T-cell (primary cell): ENCODE measurements around the gene PLCL2. TPM values are rescaled to one million over a fixed set of nuclear protein-coding genes. Genes with fewer than 3 reads are reported as not detected.

ENCODE experiments used
- ATAC-seq, 4 experiments: fragments of 200-7000 bp in 3 of 4; fragments of 150-1000 bp in 1 of 4; cut with Tn5 transposase; replicated peaks in 1 of 4; 1 replicate in 3 of 4; 2 replicates in 1 of 4; pipeline ENCODE4 v1.10.0; 2021; ENCODE audit warnings: moderate library complexity in 3 of 4, mild to moderate bottlenecking in 2 of 4, moderate number of reproducible peaks in 1 of 4
- CTCF ChIA-PET, 2 donors: fragments of 300-600 bp; sonication (Branson Sonifier 250); formaldehyde crosslinking; loops; one replicate each; lab custom pipeline; 2022; ENCODE audit warnings: antibody characterized with exemption in 2 of 2; lab: Charles Lee
- POLR2A ChIA-PET, 2 donors: fragments of 300-600 bp; sonication (Branson Sonifier 250); formaldehyde crosslinking; loops; one replicate each; lab custom pipeline; 2022; ENCODE audit warnings: antibody characterized with exemption in 2 of 2; lab: Charles Lee
- DNase-seq, 35 experiments: peaks; one replicate each; pipeline versions ENCODE4 v3.0.0 to v3.0.0-alpha.2; 2013 to 2023
- H3K27ac ChIP-seq: one replicate; pipeline ENCODE4 v1.5.1; 2013; ENCODE audit warnings: low read length
- H3K27me3 ChIP-seq, 2 experiments: replicated peaks in 1 of 2; 1 replicate in 1 of 2; 2 replicates in 1 of 2; pipeline versions ENCODE4 v1.6.1 to v1.7.0; 2013; ENCODE audit warnings: low read length in 1 of 2, mixed read lengths in 1 of 2; ENCODE audit not compliant: control insufficient read depth in 2 of 2, insufficient read depth in 2 of 2; ENCODE audit errors: extremely low read depth in 1 of 2
- H3K36me3 ChIP-seq, 2 donors: 1 replicate in 1 of 2; 2 replicates in 1 of 2; pipeline versions ENCODE4 v1.6.1 to v1.7.0; 2013; ENCODE audit warnings: low read length in 1 of 2; ENCODE audit not compliant: control insufficient read depth in 2 of 2, insufficient read depth in 1 of 2; ENCODE audit errors: extremely low read depth in 1 of 2
- H3K4me1 ChIP-seq, 2 experiments: 1 replicate in 1 of 2; 2 replicates in 1 of 2; pipeline versions ENCODE4 v1.6.1 to v1.7.0; 2013; ENCODE audit warnings: low read length in 2 of 2, mixed read lengths in 1 of 2; ENCODE audit not compliant: insufficient read depth in 2 of 2, control insufficient read depth in 1 of 2; ENCODE audit errors: extremely low read depth in 1 of 2
- H3K4me3 ChIP-seq, 2 donors: 1 replicate in 1 of 2; 2 replicates in 1 of 2; pipeline versions ENCODE4 v1.5.1 to v1.7.0; 2013; ENCODE audit warnings: mild to moderate bottlenecking in 2 of 2, low read length in 1 of 2, moderate library complexity in 1 of 2; ENCODE audit not compliant: control insufficient read depth in 1 of 2; ENCODE audit errors: extremely low read depth in 1 of 2
- H3K9me3 ChIP-seq: 2 replicates; pipeline ENCODE4 v1.7.0; 2013
- H3K27ac Mint-ChIP-seq, 2 donors: one replicate each; pipeline ENCODE4 v1.8.0; 2020 to 2021; ENCODE audit warnings: mild to moderate bottlenecking in 2 of 2, mixed read lengths in 2 of 2
- H3K27me3 Mint-ChIP-seq, 2 donors: one replicate each; pipeline ENCODE4 v1.8.0; 2021 to 2022; ENCODE audit warnings: mixed read lengths in 2 of 2
- H3K36me3 Mint-ChIP-seq: one replicate; pipeline ENCODE4 v1.8.0; 2021; ENCODE audit warnings: mixed read lengths
- H3K4me1 Mint-ChIP-seq, 3 donors: one replicate each; pipeline ENCODE4 v1.8.0; 2020 to 2022; ENCODE audit warnings: mixed read lengths in 3 of 3, mild to moderate bottlenecking in 1 of 3
- H3K4me3 Mint-ChIP-seq, 3 donors: one replicate each; pipeline ENCODE4 v1.8.0; 2020 to 2022; ENCODE audit warnings: mild to moderate bottlenecking in 3 of 3, mixed read lengths in 3 of 3, moderate library complexity in 3 of 3
- H3K9me3 Mint-ChIP-seq, 3 donors: one replicate each; pipeline ENCODE4 v1.8.0; 2020 to 2022; ENCODE audit warnings: mixed read lengths in 3 of 3
- WGBS: methylation state at CpG from one replicate; pipeline ENCODE4 v1.1.5; 2013; ENCODE audit warnings: missing lambda C conversion rate; ENCODE audit not compliant: insufficient coverage; 5-methylcytosine and 5-hydroxymethylcytosine counted together
- total RNA-seq, 35 experiments: library from RNA in 6 of 35; stranded (reverse) in 6 of 35; fragments of 120-200 nt in 1 of 35; gene quantifications; one replicate each; pipeline versions ENCODE4 v1.2.1 to v1.2.4 and lab custom pipeline; 2013 to 2026

The PLCL2 gene
- total RNA-seq, 5 donors from 2014 or later (not counting 1 experiment from before 2014, with no cell fraction given), result 53.4 to 68.1 (median 60.9) TPM

GRCh38 chr3:16860234-16860633 is 24.5 kb upstream of the PLCL2 start:
- ChIA-PET CTCF (no interaction called here), POLR2A (no interaction called here)
- Histone ChIP-seq H3K4me1 (no peaks in the 10 kb centered on the region), H3K36me3 (no peaks in the 10 kb centered on the region), H3K27me3 (no peaks in the 10 kb centered on the region), H3K27ac (no peak overlapping the region), H3K4me3 (no peak overlapping the region), H3K9me3 (no peaks in the 10 kb centered on the region)
- Mint-ChIP-seq H3K27ac (no peak overlapping the region), H3K4me3 (no peak overlapping the region), H3K9me3 (no peaks in the 10 kb centered on the region), H3K4me1 (peaks cover 0 to 6% (median 3%) of the 10 kb centered on the region in 3 donors), H3K36me3 (no peaks in the 10 kb centered on the region), H3K27me3 (no peaks in the 10 kb centered on the region)
- no CpG with 5 or more reads among the region's 3 CpGs for WGBS
- no peak for ATAC-seq
- no peak for DNase-seq

- DNase-seq (no peak), ATAC-seq (no peak)
- no peak overlapping the region for H3K4me3 Mint-ChIP-seq
- Histone ChIP-seq H3K4me3 (no peak overlapping the region), H3K9me3 (no peaks in the 10 kb centered on the region), H3K36me3 (no peaks in the 10 kb centered on the region), H3K4me1 (peaks cover 2% of the 10 kb centered on the region in 2 experiments), H3K27me3 (no peaks in the 10 kb centered on the region), H3K27ac (no peak overlapping the region)
- peaks cover 5 to 10% (median 7%) of the 10 kb centered on the region in 3 donors for H3K4me1 Mint-ChIP-seq
- H3K27me3 Mint-ChIP-seq, result no peaks in the 10 kb centered on the region
- no peak overlapping the region for H3K27ac Mint-ChIP-seq
- H3K9me3 Mint-ChIP-seq, result no peaks in the 10 kb centered on the region
- POLR2A ChIA-PET, result interaction anchor here in 1 of 2 donors (0.6 kb wide), 1 partner anchor 32 kb away, joined by 3 read pairs; no protein-coding TSS in a partner anchor
- CTCF ChIA-PET, result interaction anchor here in 1 of 2 donors (0.6 kb wide), 1 partner anchor 273 kb away, joined by 11 read pairs; no protein-coding TSS in a partner anchor
- WGBS, result no CpG with 5 or more reads among the region's 2 CpGs
- H3K36me3 Mint-ChIP-seq, result no peaks in the 10 kb centered on the region
Measured at GRCh38 chr3:16861432-16861831, 23.3 kb upstream of the PLCL2 start.

GRCh38 chr3:16864610-16865313 is 20.0 kb upstream of the PLCL2 start:
- no CpG with 5 or more reads among the region's 5 CpGs for WGBS
- Mint-ChIP-seq H3K27me3 (no peaks in the 10 kb centered on the region), H3K4me3 (no peak overlapping the region), H3K36me3 (no peaks in the 10 kb centered on the region), H3K4me1 (peaks cover 12 to 14% (median 14%) of the 10 kb centered on the region in 3 donors), H3K9me3 (no peaks in the 10 kb centered on the region), H3K27ac (no peak overlapping the region)
- DNase-seq (no peak), ATAC-seq (no peak)
- Histone ChIP-seq H3K27me3 (no peaks in the 10 kb centered on the region), H3K27ac (no peak overlapping the region), H3K9me3 (no peaks in the 10 kb centered on the region), H3K4me3 (no peak overlapping the region), H3K4me1 (peaks cover 5 to 8% of the 10 kb centered on the region in 2 experiments), H3K36me3 (no peaks in the 10 kb centered on the region)
- ChIA-PET POLR2A (no interaction called here), CTCF (no interaction called here)

DNA sequence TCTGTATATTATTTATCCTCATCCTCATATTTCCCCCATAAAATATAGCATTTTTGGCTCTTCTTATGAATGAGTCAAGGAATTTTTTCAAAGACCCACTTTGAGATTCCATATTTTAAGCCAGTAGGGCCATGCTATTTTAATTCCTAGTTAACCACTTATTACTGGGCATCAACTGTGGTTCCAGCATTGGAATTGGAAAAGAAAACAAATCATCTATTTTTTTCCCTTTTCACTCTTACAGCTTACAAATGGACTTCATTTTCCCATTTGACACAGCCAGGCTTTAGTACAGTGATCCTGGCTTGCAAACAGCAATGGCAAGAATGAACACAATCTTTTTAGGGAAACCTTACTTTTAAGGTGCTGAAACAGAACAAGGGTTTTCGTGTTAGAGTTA is 19.4 kb upstream of the PLCL2 start:
- DNase-seq (no peak), ATAC-seq (no peak)
- Histone ChIP-seq H3K36me3 (no peaks in the 10 kb centered on the region), H3K4me1 (peaks cover 5 to 8% of the 10 kb centered on the region in 2 experiments), H3K4me3 (no peak overlapping the region), H3K9me3 (no peaks in the 10 kb centered on the region), H3K27ac (no peak overlapping the region), H3K27me3 (no peaks in the 10 kb centered on the region)
- H3K27ac Mint-ChIP-seq, result no peak overlapping the region
- H3K9me3 Mint-ChIP-seq, result no peaks in the 10 kb centered on the region
- no CpG with 5 or more reads among the region's 1 CpG for WGBS
- ChIA-PET CTCF (no interaction called here), POLR2A (no interaction called here)
- H3K36me3 Mint-ChIP-seq, result no peaks in the 10 kb centered on the region
- peaks cover 12 to 14% (median 14%) of the 10 kb centered on the region in 3 donors for H3K4me1 Mint-ChIP-seq
- no peak overlapping the region for H3K4me3 Mint-ChIP-seq
- no peaks in the 10 kb centered on the region for H3K27me3 Mint-ChIP-seq

- H3K9me3 ChIP-seq, result no peaks in the 10 kb centered on the region
- ATAC-seq, result peak in 3 of 4 experiments; percentile 57 to 70 (median 61)
- H3K27ac Mint-ChIP-seq, result no peak overlapping the region
Measured at GRCh38 chr3:16866571-16866970, 18.2 kb upstream of the PLCL2 start.

GRCh38 chr3:16868513-16868912 is 16.2 kb upstream of the PLCL2 start:
- H3K9me3 ChIP-seq, result no peaks in the 10 kb centered on the region
- no CpG with 5 or more reads among the region's 1 CpG for WGBS
- ATAC-seq, result no peak

More at GRCh38 chr3:16866571-16866970, 18.2 kb upstream of the PLCL2 start:
- no peaks in the 10 kb centered on the region for H3K27me3 ChIP-seq
- H3K4me1 ChIP-seq, result peaks cover 5 to 8% of the 10 kb centered on the region in 2 experiments
- Mint-ChIP-seq H3K36me3 (no peaks in the 10 kb centered on the region), H3K27me3 (no peaks in the 10 kb centered on the region), H3K9me3 (no peaks in the 10 kb centered on the region), H3K4me1 (peaks cover 12 to 14% (median 14%) of the 10 kb centered on the region in 3 donors), H3K4me3 (no peak overlapping the region)
- no peak overlapping the region for H3K27ac ChIP-seq
- no peak overlapping the region for H3K4me3 ChIP-seq
- WGBS, result 0% methylated on average over 1 of the region's 3 CpGs
- POLR2A ChIA-PET, result no interaction called here
- no peaks in the 10 kb centered on the region for H3K36me3 ChIP-seq
- peak in 3 of 35 experiments; percentile 6 to 39 (median 19) for DNase-seq
- CTCF ChIA-PET, result no interaction called here

More at GRCh38 chr3:16868513-16868912, 16.2 kb upstream of the PLCL2 start:
- Mint-ChIP-seq H3K36me3 (no peaks in the 10 kb centered on the region), H3K4me1 (peaks cover 12 to 14% (median 14%) of the 10 kb centered on the region in 3 donors), H3K27me3 (peaks cover 0 to 8% of the 10 kb centered on the region in 2 donors), H3K4me3 (no peak overlapping the region), H3K27ac (no peak overlapping the region), H3K9me3 (no peaks in the 10 kb centered on the region)
- Histone ChIP-seq H3K4me3 (no peak overlapping the region), H3K27me3 (no peaks in the 10 kb centered on the region), H3K36me3 (no peaks in the 10 kb centered on the region), H3K27ac (no peak overlapping the region), H3K4me1 (peaks cover 5 to 8% of the 10 kb centered on the region in 2 experiments)
- DNase-seq, result no peak
- ChIA-PET POLR2A (interaction anchor here (0.6 to 1.5 kb wide), 3 partner anchors 21 to 1917 kb away, joined by 3 to 5 read pairs (median 3); no protein-coding TSS in a partner anchor), CTCF (no interaction called here)
